ENCODE measurements around the gene GPR62. TPM values are rescaled to one million over a fixed set of nuclear protein-coding genes. Genes with fewer than 3 reads are reported as not detected.
A peak's percentile ranks its signal among the peaks of the same experiment; 100 is the strongest.
"Not testable (repeated sequence)": the region's sequence is repeated elsewhere in the genome, so short reads cannot be mapped to it uniquely, and the experiment has no call there.

GPR62 gene
- total RNA-seq, 1 donor from 2014 or later = not detected

DNA sequence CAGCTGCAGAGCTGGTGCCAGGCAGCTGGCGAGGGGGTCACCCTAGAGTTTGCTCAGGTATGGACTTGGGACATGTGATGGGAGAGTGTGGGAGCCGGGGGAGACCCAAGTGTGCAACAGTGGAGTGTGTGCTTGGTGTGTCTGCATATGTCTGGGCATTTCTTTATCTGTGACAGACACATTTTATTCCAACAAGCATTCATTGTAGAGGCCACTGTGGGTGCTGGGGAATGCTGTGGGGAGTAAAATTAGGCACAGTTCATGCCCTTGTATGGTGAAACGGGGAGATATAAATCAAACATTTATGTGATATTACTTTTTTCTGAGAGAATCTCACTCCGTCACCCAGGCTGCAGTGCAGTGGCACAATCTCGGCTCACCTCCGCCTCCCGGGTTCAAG, 32.4 kb downstream of the GPR62 start:
- TF ChIP-seq CTCF (IDR thresholded peaks at IDR 0.05) = no peak
- Histone ChIP-seq H3K27ac (no peak overlapping the region), H3K4me1 (peaks cover 15% of the 10 kb centered on the region), H3K9me3 (no peaks in the 10 kb centered on the region), H3K4me3 (no peak overlapping the region), H3K36me3 (peaks cover 14% of the 10 kb centered on the region), H3K27me3 (ENCODE audit: low read depth) (no peaks in the 10 kb centered on the region)
- intact Hi-C loops (cut with DNase I) = no loop called here
- ATAC-seq (no peak), DNase-seq (no peak)

DNA sequence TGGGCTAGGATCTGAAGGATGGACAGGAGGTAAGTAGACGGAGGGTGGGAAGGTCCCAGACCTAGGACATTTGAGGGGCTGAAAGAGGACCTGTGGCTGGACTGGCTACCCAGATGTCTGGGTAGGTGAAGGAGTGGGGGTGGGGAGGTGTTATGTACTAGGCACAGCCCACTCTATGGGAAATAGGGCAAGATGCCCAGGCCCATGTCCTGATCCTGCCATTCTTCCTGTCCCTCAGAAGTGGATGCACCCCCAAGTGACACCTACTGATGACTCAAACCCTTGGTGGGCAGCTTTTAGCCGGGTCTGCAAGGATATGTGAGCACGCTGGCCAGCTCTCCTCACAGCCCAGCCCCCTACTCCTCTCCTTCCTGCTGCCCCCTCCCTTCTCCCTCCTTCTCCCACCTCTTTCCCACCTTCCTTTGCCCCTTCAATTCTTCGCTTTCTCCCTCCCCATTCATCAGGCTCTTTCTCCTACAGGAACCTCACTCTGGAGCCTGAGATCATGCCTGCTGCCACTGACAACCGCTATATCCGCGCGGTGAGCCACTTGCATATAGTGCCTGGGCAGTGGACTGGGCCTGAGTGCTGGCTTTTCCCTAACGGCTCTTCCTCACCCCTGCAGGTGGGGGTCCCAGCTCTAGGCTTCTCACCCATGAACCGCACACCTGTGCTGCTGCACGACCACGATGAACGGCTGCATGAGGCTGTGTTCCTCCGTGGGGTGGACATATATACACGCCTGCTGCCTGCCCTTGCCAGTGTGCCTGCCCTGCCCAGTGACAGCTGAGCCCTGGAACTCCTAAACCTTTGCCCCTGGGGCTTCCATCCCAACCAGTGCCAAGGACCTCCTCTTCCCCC, 33.3 kb downstream of the GPR62 start:
- Histone ChIP-seq H3K4me3 (no peak overlapping the region), H3K4me1 (peaks cover 11% of the 10 kb centered on the region), H3K27ac (no peak overlapping the region), H3K27me3 (ENCODE audit: low read depth) (no peaks in the 10 kb centered on the region), H3K36me3 (peaks cover 23% of the 10 kb centered on the region), H3K9me3 (no peaks in the 10 kb centered on the region)
- ATAC-seq (no peak), DNase-seq (no peak)
- intact Hi-C loops (cut with DNase I) = no loop called here
- TF ChIP-seq CTCF (IDR thresholded peaks at IDR 0.05) = no peak

DNA sequence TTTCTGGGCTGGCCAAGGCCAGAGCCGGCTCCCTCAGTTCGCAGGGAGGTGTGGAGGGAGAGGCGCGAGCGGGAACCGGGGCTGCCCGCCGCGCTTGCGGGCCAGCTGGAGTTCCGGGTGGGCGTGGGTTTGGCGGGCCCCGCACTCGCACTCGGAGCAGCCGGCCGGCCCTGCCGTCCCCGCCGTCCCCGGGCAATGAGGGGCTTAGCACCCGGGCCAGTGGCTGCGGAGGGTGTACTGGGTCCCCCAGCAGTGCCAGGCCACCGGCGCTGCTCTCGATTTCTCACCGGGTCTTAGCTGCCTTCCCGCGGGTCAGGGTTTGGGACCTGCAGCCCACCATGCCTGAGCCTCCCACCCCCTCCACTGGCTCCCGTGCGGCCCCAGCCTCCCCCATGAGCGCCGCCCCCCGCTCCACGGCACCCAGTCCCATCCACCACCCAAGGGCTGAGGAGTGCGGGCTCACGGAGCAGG, 35.4 kb downstream of the GPR62 start:
- H3K27me3 ChIP-seq (ENCODE audit: low read depth); intact Hi-C loops (cut with DNase I); DNase-seq; H3K4me3 ChIP-seq; ATAC-seq; H3K9me3 ChIP-seq; H3K27ac ChIP-seq: not testable (repeated sequence)
- Histone ChIP-seq H3K36me3 (peaks cover 40% of the 10 kb centered on the region), H3K4me1 (peaks cover 19% of the 10 kb centered on the region)

DNA sequence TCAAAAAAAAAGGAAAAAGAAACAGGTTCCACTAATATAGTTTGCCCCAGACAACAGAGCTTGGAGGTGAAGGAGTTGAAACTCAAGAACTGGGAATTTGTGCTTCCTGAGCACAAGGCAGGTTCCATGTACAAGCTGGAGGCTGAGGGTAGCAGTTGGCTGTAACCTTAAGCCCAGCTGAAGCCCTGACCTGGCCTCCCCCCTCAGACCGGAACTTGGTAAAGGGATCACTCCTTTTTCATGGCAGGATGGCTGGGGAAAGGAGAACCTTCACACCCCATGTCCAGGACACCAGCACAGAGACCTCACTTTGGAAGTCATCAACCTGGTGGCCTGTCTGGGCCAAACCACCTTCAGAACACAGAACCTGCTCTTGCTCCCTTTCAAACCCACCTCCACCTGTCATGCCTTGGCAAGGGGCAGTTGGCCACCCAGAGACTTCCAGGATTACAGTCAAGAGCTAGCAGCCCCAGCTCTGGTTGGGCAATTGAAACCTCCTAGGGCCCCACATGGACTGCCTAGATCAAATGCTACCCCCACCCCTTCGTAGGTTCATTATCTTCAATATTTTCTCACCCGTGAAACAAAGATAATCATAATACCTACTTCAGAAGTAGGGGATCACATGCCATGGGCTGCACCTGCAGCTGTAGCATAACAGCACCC, 37.0 kb downstream of the GPR62 start:
- no peak overlapping the region for H3K4me3 ChIP-seq
- H3K36me3 ChIP-seq = peaks cover 40% of the 10 kb centered on the region
- no peak for DNase-seq
- intact Hi-C loops (cut with DNase I) = no loop called here
- H3K4me1 ChIP-seq = peaks cover 19% of the 10 kb centered on the region
- H3K27ac ChIP-seq = no peak overlapping the region
- ATAC-seq = no peak
- H3K9me3 ChIP-seq = no peaks in the 10 kb centered on the region
- H3K27me3 ChIP-seq (ENCODE audit: low read depth) = no peaks in the 10 kb centered on the region
- no peak for TF ChIP-seq CTCF (IDR thresholded peaks at IDR 0.05)

DNA sequence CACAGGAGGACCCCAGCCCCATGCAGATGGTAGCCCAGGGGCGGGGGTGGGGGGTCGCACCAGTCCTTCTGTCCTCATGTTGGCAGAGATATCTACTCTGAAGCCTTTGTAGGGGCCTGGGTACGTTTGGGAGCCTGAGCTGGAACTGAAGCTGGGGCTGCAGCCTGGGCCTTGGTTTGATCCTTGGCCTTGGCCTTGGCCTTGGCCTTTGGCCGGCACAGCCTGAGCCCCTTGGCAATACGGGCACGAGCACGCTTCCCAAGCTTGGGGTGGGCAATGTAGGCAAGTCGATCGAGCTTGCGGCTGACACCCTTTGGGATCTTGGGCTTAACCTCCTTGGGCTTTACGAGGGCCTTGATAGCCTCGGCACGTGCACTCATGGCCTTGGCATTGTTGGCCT, 38.5 kb downstream of the GPR62 start:
- peaks cover 19% of the 10 kb centered on the region for H3K4me1 ChIP-seq
- intact Hi-C loops (cut with DNase I); ATAC-seq: not testable (repeated sequence)

DNA sequence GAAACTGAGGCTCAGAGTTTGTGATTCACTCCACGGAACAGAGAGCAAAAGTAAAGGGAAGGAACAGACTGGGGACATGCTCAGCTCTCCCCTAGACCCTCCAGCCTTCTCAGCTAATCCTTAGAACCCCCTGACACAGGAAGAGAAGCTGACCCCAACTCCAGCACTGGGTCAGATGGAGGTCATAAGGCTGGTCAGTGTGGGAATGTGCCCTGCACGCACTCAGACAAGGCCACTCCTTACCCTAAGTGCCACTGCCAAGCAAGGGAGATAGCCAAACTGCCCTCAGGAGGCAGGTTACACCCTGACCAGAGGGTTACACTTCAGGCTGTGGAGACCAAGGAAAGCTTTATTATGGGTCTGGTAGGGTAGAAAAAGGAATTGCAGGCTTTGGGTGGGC, 39.3 kb downstream of the GPR62 start:
- Histone ChIP-seq H3K4me3 (peak overlapping the region; percentile 80), H3K9me3 (no peaks in the 10 kb centered on the region), H3K27me3 (ENCODE audit: low read depth) (no peaks in the 10 kb centered on the region), H3K27ac (no peak overlapping the region), H3K36me3 (peaks cover 40% of the 10 kb centered on the region), H3K4me1 (peaks cover 19% of the 10 kb centered on the region)
- ATAC-seq (no peak), DNase-seq (no peak)
- TF ChIP-seq CTCF (IDR thresholded peaks at IDR 0.05) = no peak
- intact Hi-C loops (cut with DNase I) = no loop called here

More for the DNA sequence above, 38.5 kb downstream of the GPR62 start:
- H3K9me3 ChIP-seq; H3K4me3 ChIP-seq; H3K27me3 ChIP-seq (ENCODE audit: low read depth); DNase-seq; H3K27ac ChIP-seq: not testable (repeated sequence)
- peaks cover 40% of the 10 kb centered on the region for H3K36me3 ChIP-seq

All from lower lobe of right lung (tissue), 2 donors.